22Rv1 (cell line): ENCODE data around the gene CCDC32.

Experiments
- CTCF ChIP-seq: fragments of 450-650 bp; IDR thresholded peaks from 2 replicates; pipeline ENCODE4 v1.5.1; 2017; ENCODE audit warnings: mild to moderate bottlenecking
- ZFX ChIP-seq: fragments of 450-650 bp; IDR thresholded peaks from 2 replicates; pipeline ENCODE4 v1.6.1; 2017; ENCODE audit warnings: antibody characterized with exemption, borderline replicate concordance

GRCh38 chr15:40562691-40563090 lies 2.2 kb downstream of the CCDC32 start:
- TF ChIP-seq CTCF (no peak), ZFX (no peak)
